Body of pancreas (tissue), 4 donors: Measurements from ENCODE around the gene PARP8.

Experiments
- POLR2A ChIP-seq, 3 donors: fragments of 450-650 bp; IDR thresholded peaks; one replicate each; pipeline ENCODE4 v1.6.1; 2016; ENCODE audit warnings: antibody characterized with exemption in 3 of 3, mild to moderate bottlenecking in 2 of 3
- TF ChIP-seq, protein P1 (sequence below), 7 experiments: fragments of 450-650 bp in 4 of 7; fragments of 200-600 bp in 3 of 7; sonication (generic) in 3 of 7; IDR thresholded peaks; one replicate each; pipeline ENCODE4 v1.5.1; 2016 to 2019; ENCODE audit warnings: antibody characterized with exemption in 7 of 7

GRCh38 chr5:50766462-50766861 is 100.0 kb downstream of the PARP8 start:
- TF ChIP-seq POLR2A (IDR thresholded peaks at IDR 0.05) = no peak
- TF ChIP-seq, protein P1, sequence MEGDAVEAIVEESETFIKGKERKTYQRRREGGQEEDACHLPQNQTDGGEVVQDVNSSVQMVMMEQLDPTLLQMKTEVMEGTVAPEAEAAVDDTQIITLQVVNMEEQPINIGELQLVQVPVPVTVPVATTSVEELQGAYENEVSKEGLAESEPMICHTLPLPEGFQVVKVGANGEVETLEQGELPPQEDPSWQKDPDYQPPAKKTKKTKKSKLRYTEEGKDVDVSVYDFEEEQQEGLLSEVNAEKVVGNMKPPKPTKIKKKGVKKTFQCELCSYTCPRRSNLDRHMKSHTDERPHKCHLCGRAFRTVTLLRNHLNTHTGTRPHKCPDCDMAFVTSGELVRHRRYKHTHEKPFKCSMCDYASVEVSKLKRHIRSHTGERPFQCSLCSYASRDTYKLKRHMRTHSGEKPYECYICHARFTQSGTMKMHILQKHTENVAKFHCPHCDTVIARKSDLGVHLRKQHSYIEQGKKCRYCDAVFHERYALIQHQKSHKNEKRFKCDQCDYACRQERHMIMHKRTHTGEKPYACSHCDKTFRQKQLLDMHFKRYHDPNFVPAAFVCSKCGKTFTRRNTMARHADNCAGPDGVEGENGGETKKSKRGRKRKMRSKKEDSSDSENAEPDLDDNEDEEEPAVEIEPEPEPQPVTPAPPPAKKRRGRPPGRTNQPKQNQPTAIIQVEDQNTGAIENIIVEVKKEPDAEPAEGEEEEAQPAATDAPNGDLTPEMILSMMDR (IDR thresholded peaks at IDR 0.05) = no peak
